Stimulated activated CD4-positive, alpha-beta T cell treated with anti-CD3 and anti-CD28 coated beads, TNF-alpha, amount 100 ng/mL, for 4 hours (primary cell): ENCODE results near the gene KCNMB2.
"Not testable (repeated sequence)": the region's sequence is repeated elsewhere in the genome, so short reads cannot be mapped to it uniquely, and the experiment has no call there.

Experiments
- DNase-seq, 3 experiments: peaks; one replicate each; pipeline ENCODE4 v3.0.0-alpha.2; 2020; ENCODE audit warnings: low read depth in 3 of 3

The KCNMB2 gene

GRCh38 chr3:178536211-178537079 is at the start of gene KCNMB2:
KCNMB2 (plus strand) TSS chr3:178536436.
- no peak for DNase-seq

GRCh38 chr3:178486903-178487302 is 49.3 kb upstream of the KCNMB2 start:
- no peak for DNase-seq

- no peak for DNase-seq
Measured at GRCh38 chr3:178487752-178488151, 48.5 kb upstream of the KCNMB2 start.

GRCh38 chr3:178491751-178492150 is 44.5 kb upstream of the KCNMB2 start:
- DNase-seq, result no peak

GRCh38 chr3:178492491-178492890 is 43.7 kb upstream of the KCNMB2 start:
- no peak for DNase-seq

GRCh38 chr3:178494386-178494785 is 41.9 kb upstream of the KCNMB2 start:
- no peak for DNase-seq

- DNase-seq, result no peak
Measured at GRCh38 chr3:178496911-178497310, 39.3 kb upstream of the KCNMB2 start.

GRCh38 chr3:178498871-178499270 is 37.4 kb upstream of the KCNMB2 start:
- no peak for DNase-seq

- no peak for DNase-seq
Measured at GRCh38 chr3:178500631-178501030, 35.6 kb upstream of the KCNMB2 start.

GRCh38 chr3:178504128-178504527 is 32.1 kb upstream of the KCNMB2 start:
- no peak for DNase-seq

GRCh38 chr3:178505832-178506231 is 30.4 kb upstream of the KCNMB2 start:
- DNase-seq, result no peak

GRCh38 chr3:178507507-178508442 is 28.5 kb upstream of the KCNMB2 start:
- no peak for DNase-seq

GRCh38 chr3:178508443-178508825 is 27.8 kb upstream of the KCNMB2 start:
- DNase-seq, result no peak

- no peak for DNase-seq
Measured at GRCh38 chr3:178510496-178510895, 25.7 kb upstream of the KCNMB2 start.

- no peak for DNase-seq
Measured at GRCh38 chr3:178512647-178513046, 23.6 kb upstream of the KCNMB2 start.

GRCh38 chr3:178513546-178514380 is 22.5 kb upstream of the KCNMB2 start:
- DNase-seq, result no peak

- DNase-seq, result no peak
Measured at GRCh38 chr3:178514401-178514800, 21.8 kb upstream of the KCNMB2 start.

GRCh38 chr3:178515076-178515744 is 21.0 kb upstream of the KCNMB2 start:
- not testable (repeated sequence) for DNase-seq

GRCh38 chr3:178517665-178518334 is 18.4 kb upstream of the KCNMB2 start:
- no peak for DNase-seq

GRCh38 chr3:178518660-178519396 is 17.4 kb upstream of the KCNMB2 start:
- DNase-seq, result no peak
